HG03060 (cell line): ENCODE data around the gene NFASC.

Source experiments
- ATAC-seq: cut with Tn5 transposase; IDR thresholded peaks from one replicate; pipeline ENCODE4 v1.9.1; 2021; ENCODE audit warnings: low read depth, moderate number of reproducible peaks; ENCODE audit not compliant: unreplicated experiment

Gene NFASC

DNA sequence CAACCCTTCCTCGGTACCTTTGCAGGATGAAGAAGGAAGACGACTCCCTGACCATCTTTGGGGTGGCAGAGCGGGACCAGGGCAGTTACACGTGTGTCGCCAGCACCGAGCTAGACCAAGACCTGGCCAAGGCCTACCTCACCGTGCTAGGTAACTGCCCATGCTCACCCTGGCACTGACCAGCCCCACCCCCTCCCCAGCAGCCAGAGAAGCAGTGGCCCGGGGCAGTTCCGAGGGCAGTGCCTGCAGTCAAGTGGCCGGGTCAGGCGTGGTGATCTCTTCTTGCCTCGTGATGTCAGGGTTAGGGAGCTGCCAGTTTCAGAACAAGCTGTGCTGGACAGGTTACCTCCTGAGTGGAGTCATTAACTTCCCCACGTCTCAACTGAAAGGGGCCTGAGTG, 106.0 kb downstream of the NFASC start:
- ATAC-seq = no peak

DNA sequence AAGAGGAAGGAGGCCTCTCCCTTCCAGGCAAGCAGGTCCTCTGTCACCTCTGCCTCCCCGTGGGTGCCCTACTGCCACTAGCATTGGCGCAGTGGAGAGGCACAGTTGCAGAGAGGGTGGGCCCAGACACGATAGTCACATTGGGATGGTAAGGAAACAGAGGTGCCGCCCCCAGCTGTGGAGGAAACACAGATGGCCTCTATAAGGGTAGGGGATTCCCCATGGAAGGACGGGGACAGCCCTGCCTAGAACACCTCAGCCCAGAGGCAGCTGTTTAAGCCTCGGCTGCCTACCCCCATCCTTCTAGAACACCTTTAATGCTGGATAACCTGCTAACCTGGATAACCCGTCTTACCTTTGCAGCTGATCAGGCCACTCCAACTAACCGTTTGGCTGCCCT, 106.7 kb downstream of the NFASC start:
- no peak for ATAC-seq

- ATAC-seq = no peak
Observed at GRCh38 chr1:204978782-204979181, 108.1 kb downstream of the NFASC start.

DNA sequence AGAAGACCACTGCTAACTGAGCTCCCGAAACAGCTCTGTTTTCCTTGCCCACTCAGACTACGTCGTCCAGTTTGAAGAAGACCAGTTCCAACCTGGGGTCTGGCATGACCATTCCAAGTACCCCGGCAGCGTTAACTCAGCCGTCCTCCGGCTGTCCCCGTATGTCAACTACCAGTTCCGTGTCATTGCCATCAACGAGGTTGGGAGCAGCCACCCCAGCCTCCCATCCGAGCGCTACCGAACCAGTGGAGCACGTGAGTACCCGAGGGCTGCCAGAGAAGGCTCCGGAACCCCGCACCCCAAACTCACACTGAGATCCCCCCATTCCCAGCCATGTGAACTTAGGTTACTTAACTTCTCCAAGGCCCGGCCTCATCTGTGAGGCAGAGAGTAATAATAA, 108.6 kb downstream of the NFASC start:
- no peak for ATAC-seq

DNA sequence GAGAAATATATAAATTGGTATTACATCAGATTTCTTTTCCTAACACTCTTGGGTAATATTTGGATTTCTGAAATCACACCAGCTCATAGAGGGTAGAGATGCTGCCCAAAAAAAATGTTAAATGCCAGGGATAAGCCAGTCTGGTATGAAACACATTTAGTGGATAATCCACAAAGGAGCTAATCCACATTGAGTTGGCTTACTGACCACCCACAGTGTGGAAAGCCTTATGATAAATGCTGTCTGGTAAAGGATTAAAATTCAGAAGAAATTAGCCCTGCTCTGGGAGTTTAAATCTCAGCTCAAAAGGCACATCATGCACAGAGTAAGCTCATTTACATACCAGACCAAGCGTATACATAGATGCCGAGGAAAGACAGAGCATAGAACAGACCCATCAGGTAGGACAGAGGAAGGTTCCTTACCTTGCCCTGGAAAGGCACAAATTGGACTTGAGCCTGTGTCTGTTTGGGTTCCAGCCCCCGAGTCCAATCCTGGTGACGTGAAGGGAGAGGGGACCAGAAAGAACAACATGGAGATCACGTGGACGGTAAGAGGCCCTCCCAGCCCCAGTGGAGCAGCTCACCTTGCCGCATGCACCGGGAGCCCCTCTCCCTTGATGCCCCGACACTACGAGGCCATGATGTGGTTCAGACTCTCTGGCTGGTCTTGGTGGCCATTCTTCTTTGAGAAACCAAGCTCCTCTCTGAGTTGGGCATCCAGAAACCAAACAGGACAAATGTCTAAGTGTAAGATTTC, 109.4 kb downstream of the NFASC start:
- no peak for ATAC-seq

DNA sequence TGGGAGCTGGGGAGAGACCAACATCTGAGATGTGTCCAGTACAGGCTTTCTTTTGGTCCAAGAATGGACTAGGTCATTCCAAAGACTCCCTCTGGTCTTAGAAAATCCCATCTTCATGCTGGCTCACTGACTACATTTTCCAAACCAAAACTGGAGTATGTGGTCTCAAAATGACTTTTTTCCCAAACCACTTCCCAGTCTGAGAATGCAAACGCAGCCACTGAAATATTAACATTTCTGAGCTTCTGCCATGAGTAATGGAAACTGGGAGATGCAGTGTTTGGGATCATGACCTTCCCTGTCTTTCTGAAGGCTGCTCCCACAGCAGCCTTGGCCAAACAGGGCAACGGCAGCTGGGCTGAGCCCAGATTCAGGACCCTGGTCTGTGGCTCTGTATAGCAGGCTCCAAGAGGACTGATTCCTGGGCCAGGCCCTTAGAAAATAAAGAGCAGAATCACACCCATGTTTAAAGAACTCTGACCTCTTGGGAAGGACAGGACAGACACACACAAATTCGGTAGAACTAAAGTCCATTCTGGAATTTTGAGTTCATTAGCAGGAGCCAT, 110.3 kb downstream of the NFASC start:
- no peak for ATAC-seq

- no peak for ATAC-seq
Observed at GRCh38 chr1:204983136-204983535, 112.5 kb downstream of the NFASC start.

DNA sequence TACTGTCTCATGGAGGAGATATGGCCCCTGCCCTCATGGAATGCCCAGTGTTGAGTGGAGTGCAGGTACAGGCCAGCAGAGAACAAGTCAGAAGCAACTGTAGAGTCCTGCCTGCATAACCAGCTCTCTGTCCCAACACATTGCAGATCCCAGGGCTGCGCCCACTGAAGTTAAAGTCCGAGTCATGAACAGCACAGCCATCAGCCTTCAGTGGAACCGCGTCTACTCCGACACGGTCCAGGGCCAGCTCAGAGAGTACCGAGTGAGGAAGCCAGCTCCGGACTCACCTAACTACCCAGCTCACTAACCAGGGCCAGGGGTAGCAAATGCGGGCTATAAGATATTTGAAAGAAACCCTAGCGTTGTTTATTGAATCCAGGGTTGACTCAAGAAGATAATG, 113.2 kb downstream of the NFASC start:
- ATAC-seq = no peak

- ATAC-seq = no peak
Observed at GRCh38 chr1:204984499-204984898, 113.8 kb downstream of the NFASC start.

- ATAC-seq = no peak
Observed at GRCh38 chr1:204986181-204986580, 115.5 kb downstream of the NFASC start.

GRCh38 chr1:204987689-204988088, 117.0 kb downstream of the NFASC start:
- ATAC-seq = no peak

- ATAC-seq = no peak
Observed at GRCh38 chr1:204988196-204988595, 117.5 kb downstream of the NFASC start.

DNA sequence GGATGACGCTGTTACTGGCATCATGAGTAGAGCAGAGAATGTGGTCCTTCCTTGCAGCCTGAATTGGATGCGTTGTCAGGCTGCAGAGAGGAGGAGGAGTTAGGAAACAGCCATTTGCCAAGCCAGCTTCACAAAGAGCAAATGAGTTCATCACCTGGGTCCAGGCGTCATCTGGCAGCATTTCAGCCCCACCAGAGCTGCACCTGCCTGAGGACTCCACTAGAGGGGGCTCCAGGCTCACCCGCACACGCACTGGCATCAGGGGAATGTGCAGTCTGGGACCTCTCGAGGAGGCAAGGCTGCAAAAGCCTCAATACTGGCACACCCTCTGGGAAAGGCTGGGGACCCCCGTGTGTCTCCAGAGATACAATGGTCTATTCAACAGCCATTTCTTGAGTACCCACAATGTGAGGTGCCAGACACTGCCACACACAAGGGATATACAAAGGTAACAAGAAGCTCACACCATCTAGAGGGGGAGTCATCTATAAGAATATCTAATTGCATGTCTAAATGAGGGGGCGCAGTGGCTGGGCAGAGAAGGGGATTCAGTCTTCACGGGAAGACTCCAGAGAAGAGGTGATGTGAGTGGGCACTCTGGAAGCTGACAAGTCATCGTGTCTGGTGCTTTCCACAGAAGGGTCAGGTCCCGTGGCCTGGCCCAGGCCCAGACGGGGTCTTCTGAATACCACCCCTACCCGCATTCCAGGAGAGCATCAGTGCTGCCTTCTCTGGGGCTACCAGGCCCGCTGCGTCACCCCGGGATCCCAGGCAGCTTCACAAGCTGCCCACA, 118.8 kb downstream of the NFASC start:
- no peak for ATAC-seq

- ATAC-seq = no peak
Observed at GRCh38 chr1:204990059-204990664, 119.5 kb downstream of the NFASC start.

DNA sequence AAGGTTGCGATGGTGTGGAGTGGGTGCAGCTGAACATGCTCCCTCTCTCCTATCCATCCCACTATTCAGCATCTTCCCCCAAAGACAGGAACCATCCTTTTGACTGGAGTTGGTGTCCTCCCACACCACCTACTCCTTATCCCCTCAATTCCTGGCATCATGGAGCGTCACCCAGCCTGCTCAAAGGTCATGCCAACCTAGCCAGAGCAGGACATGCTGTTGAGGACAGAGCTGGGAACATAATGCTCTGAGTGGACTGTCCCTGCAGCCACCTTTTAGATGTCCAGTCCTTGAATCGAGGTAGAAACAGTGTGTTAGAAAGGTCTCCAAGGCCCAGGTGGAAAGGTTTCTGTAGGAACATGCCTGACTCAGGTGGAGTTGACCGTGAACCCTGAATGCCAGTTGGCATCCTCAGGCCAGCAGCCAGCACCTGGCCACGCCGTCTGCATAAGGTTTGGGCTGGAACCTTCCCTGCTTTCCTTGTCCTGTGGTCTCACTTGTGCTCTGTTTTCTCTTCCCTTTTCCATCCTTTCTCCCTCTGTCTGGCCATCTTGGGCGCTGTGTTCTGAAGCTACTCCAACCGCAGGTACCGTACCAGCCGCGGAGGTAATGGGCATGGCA, 120.2 kb downstream of the NFASC start:
- ATAC-seq = no peak

- no peak for ATAC-seq
Observed at GRCh38 chr1:204991342-204991844, 120.7 kb downstream of the NFASC start.

DNA sequence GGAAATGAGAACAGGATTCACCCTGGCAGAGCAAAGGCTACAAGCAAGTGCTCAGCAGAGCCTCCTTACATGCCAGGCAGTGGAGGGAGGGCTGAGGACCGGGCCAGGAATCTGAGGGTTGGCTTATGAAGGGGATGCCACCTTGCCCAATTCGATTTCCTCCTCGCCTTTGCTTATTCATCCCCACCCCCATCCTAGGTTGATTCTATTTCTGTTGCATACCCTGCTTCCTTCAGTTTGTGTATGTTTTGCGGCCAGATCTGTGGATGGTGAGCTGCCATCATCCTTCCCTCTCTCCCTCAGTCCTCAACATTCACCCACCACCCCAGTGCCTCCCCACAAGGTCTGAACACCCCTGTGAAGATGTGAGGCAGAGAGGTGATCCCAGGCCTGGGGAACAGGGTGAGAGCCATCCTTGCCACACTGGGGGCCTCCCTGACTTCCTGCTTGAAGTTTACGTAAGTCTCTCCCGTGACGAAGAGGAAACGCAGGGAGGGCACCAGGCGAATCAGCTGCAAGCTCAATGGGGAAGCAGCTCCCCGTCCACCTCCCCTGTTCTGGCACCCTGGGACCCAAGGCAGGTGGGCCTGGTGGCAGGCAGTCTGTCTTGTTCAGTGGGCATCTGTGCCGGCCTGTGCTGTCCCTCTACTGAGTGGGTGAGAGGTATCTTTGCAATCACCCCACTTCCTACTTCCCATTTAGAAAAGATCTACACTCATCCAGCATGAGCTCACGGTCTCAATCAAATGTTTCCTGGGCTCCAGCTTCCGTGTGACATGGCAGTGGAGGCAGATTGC, 121.7 kb downstream of the NFASC start:
- ATAC-seq = no peak

- ATAC-seq = no peak
Observed at GRCh38 chr1:204992998-204993314, 122.3 kb downstream of the NFASC start.

DNA sequence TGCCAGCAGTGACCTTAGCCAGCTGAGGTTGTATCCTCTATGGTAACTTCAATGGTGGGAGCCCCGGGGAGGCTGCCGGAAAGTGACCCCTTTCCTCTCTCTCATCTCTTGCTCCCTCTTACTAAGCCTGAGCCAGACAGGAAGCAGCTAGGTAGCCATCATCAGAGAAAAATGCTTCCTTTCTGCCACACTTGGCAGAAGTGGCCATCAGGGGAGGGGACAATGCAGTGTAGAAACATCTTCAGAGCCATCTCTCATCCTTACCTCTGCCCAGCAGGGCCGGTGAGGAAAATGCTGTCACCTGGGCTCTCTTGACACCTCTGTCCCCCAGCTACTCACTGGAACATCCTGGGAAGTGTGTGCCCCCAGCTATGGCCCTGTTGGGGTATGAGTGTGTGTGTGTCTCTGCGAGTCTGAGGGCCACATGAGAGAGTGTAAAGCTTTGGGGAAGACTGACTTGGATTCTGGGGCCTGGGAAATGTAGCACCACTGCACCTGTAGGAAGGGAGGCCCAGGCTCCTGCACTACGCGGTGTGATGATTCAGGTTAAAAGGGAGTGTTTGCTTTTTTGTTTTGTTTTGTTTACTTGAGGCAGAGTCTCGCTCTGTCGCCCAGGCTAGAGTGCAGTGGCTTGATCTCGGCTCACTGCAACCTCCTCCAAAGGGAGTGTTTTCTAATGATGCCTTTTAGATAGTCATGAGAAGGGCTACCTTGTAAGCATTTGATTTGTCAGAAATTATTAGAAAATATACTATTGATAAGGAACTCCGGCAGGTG, 123.6 kb downstream of the NFASC start:
- ATAC-seq = no peak
